Fibroblast of skin of left biceps (primary cell): ENCODE data around the gene SLC43A1.
A peak's percentile ranks its signal among the peaks of the same experiment; 100 is the strongest.

Source experiments
- DNase-seq, 2 experiments: peaks; one replicate each; pipeline ENCODE4 v3.0.0-alpha.2; 2013; ENCODE audit warnings: low read depth in 2 of 2

Gene SLC43A1

GRCh38 chr11:57529012-57529411, 13.5 kb upstream of the SLC43A1 start:
- DNase-seq: no peak

- peak in 1 of 2 experiments; percentile 18 for DNase-seq
Measured at GRCh38 chr11:57527056-57527631, 11.6 kb upstream of the SLC43A1 start.

DNA sequence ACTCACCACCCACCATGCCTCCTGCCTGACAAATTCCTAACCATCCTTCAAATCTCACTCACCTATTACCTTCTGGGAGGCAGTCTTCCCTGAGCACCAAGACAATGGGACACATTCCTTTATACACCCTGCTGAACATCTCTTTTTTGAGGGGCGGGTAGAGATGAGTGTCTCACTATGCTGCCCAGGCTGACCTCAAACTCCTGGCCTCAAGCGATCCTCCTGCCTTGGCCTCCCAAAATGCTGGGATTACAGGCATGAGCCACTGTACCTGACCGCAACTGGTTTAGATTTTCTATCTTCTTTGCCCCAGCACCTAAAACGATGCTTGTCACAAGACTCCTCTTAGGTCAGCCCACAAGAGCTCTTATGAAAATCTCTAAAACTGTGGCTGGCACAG, 7.9 kb upstream of the SLC43A1 start:
- DNase-seq: no peak

DNA sequence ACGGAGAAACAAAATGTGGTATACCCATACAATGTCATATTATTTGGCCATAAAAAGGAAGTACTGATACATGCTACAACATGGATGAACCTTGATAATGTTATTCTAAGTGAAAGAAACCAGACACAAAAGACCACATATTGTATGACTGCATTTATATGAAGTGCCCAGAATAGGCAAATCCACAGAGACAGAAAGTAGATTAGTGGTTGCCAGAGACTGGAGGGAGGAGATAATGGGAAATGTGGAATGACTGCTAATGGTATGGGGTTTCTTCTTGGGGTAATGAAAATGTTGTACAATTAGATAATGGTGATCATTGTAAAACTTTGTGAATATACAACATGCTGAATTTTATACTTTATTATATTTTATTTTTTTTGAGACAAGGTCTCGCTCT, 5.6 kb upstream of the SLC43A1 start:
- no peak for DNase-seq

DNA sequence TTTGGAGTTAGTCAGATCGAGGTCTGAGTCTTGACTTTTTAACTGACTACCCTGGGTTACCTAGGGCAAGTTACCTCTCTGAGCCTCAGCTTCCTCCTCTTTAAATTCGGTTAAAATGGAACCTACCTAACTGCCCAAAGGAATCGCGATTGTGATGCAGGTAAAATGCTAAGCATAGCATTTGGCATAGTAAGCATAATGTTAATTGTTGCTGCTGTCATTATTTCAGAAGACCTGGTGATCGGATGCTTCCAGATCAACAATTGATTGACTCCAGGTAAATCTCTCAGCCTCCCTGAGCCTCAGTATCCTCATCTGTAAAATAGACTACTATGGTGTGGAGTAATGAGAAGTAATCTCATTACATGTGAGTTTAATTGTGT, 550 bp upstream of the SLC43A1 start:
- no peak for DNase-seq

GRCh38 chr11:57514538-57515331, 767 bp downstream of the SLC43A1 start:
- no peak for DNase-seq

GRCh38 chr11:57513911-57514537, 1.5 kb downstream of the SLC43A1 start:
- DNase-seq: no peak

DNA sequence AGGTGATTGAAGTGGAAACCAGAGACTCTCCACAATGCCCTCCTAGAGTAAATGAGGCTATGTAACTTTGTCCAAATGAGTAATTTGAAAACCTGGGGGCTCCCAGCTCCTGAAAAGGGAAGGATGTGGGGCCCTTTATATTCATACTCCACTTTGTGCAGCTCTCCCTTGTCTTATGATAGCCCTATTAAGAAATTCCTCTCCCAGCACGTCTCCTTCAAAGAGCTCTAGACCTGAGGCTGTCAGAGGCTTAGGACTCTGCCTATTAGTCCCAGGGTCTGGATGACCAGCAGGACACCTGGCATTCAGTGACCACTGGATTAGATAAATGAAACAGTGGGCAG, 2.1 kb downstream of the SLC43A1 start:
- DNase-seq: no peak

GRCh38 chr11:57512646-57513451, 2.7 kb downstream of the SLC43A1 start:
- DNase-seq: no peak

DNA sequence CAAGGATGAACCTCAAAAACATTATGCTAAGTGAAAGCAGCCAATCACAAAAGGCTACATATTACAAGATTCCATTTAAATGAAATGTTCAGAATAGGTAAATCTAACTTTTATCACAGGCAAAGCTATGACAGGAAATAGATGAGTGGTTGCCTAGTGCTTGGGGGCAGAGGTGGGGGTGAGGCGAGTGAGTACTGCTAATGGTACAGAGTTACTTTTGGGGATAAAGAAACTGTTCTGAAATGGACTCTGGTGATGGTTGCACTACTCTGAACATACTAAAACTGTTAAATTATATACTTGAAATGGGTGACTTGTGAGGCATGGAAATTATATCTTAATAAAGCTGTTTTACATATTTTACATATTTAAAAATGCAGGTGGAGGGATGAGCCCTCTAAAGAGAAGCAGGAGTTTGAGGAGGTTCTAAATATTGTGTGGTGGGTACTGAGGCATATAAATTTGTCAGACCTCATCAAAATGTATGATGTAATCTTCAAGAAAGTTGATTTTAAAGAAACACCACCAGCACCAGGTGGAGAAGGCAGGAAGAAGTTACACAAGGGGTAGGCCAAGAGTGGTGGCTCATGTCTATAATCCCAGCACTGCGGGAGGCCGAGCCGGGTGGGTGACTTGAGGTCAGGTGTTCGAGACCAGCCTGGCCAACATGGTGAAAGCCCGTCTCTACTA, 3.6 kb downstream of the SLC43A1 start:
- DNase-seq: no peak

DNA sequence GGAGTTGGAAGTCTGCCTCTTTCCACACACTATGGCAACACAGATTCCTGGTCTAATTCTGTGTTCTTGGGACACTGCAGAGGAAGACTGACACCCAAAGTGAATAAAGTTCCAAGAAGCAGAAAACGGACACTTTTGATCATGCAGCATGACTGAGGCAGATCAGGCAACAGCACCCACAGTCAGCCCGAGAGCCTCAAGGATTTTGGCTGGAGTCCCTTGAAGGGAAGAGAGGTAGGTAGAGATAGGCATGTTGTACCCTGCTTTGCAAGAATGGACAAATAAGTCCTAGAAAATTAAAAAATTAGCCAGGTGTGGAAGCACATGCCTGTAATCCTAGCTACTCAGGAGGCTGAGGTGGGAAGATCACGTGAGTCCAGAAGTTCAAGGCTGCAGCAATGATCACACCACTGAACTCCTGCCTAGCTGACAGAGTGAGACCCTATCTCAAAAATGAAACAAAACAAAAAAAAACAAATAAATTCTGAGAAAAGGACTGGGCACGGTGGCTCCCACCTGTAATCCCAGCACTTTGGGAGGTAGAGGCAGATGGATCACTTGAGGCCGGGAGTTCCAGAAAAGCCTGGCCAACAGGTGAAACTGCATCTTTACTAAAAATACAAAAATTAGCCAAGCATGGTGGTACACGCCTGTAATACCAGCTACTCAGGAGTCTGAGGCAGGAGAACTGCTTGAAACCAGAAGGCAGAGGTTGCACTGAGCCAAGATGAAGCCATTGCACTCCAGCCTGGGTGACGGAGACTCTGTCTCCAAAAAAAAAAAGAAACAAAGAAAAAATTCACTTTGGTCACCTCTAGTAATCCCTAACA, 6.9 kb downstream of the SLC43A1 start:
- no peak for DNase-seq

DNA sequence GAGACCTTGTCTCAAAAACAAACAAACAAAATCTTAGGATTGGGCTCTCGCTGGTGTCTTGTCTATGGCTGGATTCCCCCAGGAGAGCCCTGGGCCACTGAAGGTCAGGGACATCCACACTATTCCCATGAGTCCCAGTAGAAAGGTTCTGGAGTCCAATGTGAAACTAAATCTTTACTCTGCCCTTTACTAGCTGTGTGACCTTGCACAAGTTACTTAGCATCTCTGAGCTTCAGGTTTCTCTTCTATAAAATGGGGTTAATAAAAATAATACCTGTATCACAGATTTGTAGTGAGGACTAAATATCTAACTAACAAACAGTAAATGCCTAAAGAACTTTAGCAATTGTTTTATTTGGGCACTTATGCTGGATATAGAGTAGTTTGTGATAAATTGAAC, 9.0 kb downstream of the SLC43A1 start:
- no peak for DNase-seq

GRCh38 chr11:57504511-57504910, 11.0 kb downstream of the SLC43A1 start:
- no peak for DNase-seq

GRCh38 chr11:57502870-57503269, 12.6 kb downstream of the SLC43A1 start:
- no peak for DNase-seq

GRCh38 chr11:57502376-57502775, 13.1 kb downstream of the SLC43A1 start:
- DNase-seq: no peak

- no peak for DNase-seq
Measured at GRCh38 chr11:57501953-57502352, 13.5 kb downstream of the SLC43A1 start.

GRCh38 chr11:57500926-57501325, 14.6 kb downstream of the SLC43A1 start:
- DNase-seq: no peak

GRCh38 chr11:57500515-57500914, 15.0 kb downstream of the SLC43A1 start:
- DNase-seq: no peak

DNA sequence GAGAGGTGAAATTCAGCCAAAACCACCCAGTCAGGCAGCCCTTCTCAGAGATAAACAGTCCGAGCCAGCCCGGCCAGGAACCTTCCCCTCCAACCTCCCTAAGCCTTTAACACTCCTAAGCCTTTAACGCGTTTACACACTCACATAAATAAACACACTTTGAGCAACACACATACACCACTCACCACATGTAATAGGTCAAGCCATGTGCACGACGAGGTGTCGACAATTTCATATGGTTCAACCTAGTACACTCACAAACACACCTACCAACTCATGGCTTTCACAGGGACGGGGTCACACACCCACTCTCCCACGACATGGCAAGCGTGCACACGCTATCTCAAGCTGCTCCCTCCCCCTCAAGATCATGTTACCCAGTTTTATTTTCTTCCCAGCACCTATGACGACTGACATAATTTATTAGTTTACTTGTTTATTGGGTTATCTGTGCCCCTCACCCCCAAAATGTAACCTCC, 15.5 kb downstream of the SLC43A1 start:
- DNase-seq: no peak

GRCh38 chr11:57499413-57499982, 16.0 kb downstream of the SLC43A1 start:
- peak; percentile 47 to 53 for DNase-seq
